HEK293T (cell line): Measurements from ENCODE around the gene TAS2R38.

Experiments used
- CTCF ChIA-PET: fragments of 350-600 bp; formaldehyde crosslinking; extraction: SDS; loops from one replicate; lab custom pipeline; 2021; ENCODE audit warnings: antibody characterized with exemption, inconsistent platforms; lab: Yijun Ruan, JAX
- POLR2A ChIA-PET: fragments of 350-600 bp; formaldehyde crosslinking; extraction: SDS; loops from one replicate; lab custom pipeline; 2020; ENCODE audit warnings: antibody characterized with exemption, inconsistent platforms; lab: Yijun Ruan, JAX
- DNase-seq: peaks from one replicate; pipeline ENCODE4 v3.0.0; 2012; ENCODE audit warnings: mixed read lengths; ENCODE audit errors: extremely low spot score
- ARNT ChIP-seq: fragments of 450-650 bp; IDR thresholded peaks from 2 replicates; pipeline ENCODE4 v1.6.1; 2017; ENCODE audit warnings: mild to moderate bottlenecking
- BHLHE40 ChIP-seq: fragments of 450-650 bp; IDR thresholded peaks from 2 replicates; pipeline ENCODE4 v1.6.1; 2016; ENCODE audit warnings: mild to moderate bottlenecking, moderate library complexity, borderline replicate concordance
- CTBP1 ChIP-seq: fragments of 450-650 bp; IDR thresholded peaks from 2 replicates; pipeline ENCODE4 v1.6.1; 2016; ENCODE audit warnings: borderline replicate concordance
- ELF4 ChIP-seq: fragments of 450-650 bp; IDR thresholded peaks from 2 replicates; pipeline ENCODE4 v1.6.1; 2017; ENCODE audit warnings: antibody characterized with exemption
- FOXA1 ChIP-seq: fragments of 450-650 bp; IDR thresholded peaks from 2 replicates; pipeline ENCODE4 v1.6.1; 2016; ENCODE audit warnings: mild to moderate bottlenecking
- FOXK2 ChIP-seq: fragments of 450-650 bp; IDR thresholded peaks from 2 replicates; pipeline ENCODE4 v1.6.1; 2016; ENCODE audit warnings: mild to moderate bottlenecking
- FOXM1 ChIP-seq: fragments of 450-650 bp; IDR thresholded peaks from 2 replicates; pipeline ENCODE4 v1.6.1; 2017; ENCODE audit warnings: mild to moderate bottlenecking, borderline replicate concordance
- HDGF ChIP-seq: fragments of 450-650 bp; IDR thresholded peaks from 2 replicates; pipeline ENCODE4 v1.6.1; 2017; ENCODE audit warnings: antibody characterized with exemption, borderline replicate concordance
- L3MBTL2 ChIP-seq: fragments of 450-650 bp; conservative IDR thresholded peaks from 2 replicates; pipeline ENCODE4 v1.6.1; 2016; ENCODE audit warnings: mild to moderate bottlenecking
- LEF1 ChIP-seq: fragments of 450-650 bp; IDR thresholded peaks from 2 replicates; pipeline ENCODE4 v1.6.1; 2017; ENCODE audit warnings: mild to moderate bottlenecking, borderline replicate concordance
- NFRKB ChIP-seq: fragments of 450-650 bp; IDR thresholded peaks from 2 replicates; pipeline ENCODE4 v1.6.1; 2016; ENCODE audit warnings: mild to moderate bottlenecking, moderate library complexity
- SP1 ChIP-seq: fragments of 450-650 bp; IDR thresholded peaks from 2 replicates; pipeline ENCODE4 v1.6.1; 2017
- SUZ12 ChIP-seq: fragments of 450-650 bp; IDR thresholded peaks from 2 replicates; pipeline ENCODE4 v1.6.1; 2016; ENCODE audit warnings: mild to moderate bottlenecking
- TARDBP ChIP-seq: fragments of 450-650 bp; IDR thresholded peaks from 2 replicates; pipeline ENCODE4 v1.6.1; 2016
- ZNF384 ChIP-seq: fragments of 450-650 bp; IDR thresholded peaks from 2 replicates; pipeline ENCODE4 v1.6.1; 2016
- TF ChIP-seq, protein P1 (sequence below): fragments of 450-650 bp; IDR thresholded peaks from 2 replicates; pipeline ENCODE4 v1.6.1; 2016

Gene TAS2R38

DNA sequence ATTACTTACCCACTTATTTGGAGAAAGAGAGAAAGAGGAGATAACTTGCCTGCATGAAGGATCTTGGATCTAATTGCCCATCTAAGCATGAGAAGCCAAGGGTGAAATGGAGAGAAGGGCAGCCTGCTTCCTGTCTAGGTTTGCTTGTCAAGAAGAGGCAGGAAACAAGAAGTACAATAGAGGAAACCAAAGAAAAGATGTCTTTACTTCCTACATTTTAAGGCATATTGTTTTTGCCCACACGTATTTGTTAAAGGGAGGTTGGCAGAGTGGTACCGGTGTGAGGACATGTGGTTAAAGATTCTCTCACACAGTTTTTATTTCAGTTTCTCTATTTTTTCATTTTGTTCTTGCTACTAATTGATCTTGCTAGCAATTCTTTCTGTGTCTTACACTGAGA is 6.0 kb upstream of the TAS2R38 start:
- no peak for TF ChIP-seq SUZ12
- no peak for TF ChIP-seq BHLHE40
- no peak for TF ChIP-seq FOXA1
- TF ChIP-seq L3MBTL2: no peak
- TF ChIP-seq FOXM1: no peak
- no peak for TF ChIP-seq ARNT
- no peak for TF ChIP-seq NFRKB
- no peak for TF ChIP-seq LEF1
- TF ChIP-seq TARDBP: no peak
- TF ChIP-seq, protein P1, sequence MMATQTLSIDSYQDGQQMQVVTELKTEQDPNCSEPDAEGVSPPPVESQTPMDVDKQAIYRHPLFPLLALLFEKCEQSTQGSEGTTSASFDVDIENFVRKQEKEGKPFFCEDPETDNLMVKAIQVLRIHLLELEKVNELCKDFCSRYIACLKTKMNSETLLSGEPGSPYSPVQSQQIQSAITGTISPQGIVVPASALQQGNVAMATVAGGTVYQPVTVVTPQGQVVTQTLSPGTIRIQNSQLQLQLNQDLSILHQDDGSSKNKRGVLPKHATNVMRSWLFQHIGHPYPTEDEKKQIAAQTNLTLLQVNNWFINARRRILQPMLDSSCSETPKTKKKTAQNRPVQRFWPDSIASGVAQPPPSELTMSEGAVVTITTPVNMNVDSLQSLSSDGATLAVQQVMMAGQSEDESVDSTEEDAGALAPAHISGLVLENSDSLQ: no peak
- no peak for TF ChIP-seq SP1
- no peak for TF ChIP-seq CTBP1
- POLR2A ChIA-PET: no interaction called here
- DNase-seq: no peak
- CTCF ChIA-PET: no interaction called here

DNA sequence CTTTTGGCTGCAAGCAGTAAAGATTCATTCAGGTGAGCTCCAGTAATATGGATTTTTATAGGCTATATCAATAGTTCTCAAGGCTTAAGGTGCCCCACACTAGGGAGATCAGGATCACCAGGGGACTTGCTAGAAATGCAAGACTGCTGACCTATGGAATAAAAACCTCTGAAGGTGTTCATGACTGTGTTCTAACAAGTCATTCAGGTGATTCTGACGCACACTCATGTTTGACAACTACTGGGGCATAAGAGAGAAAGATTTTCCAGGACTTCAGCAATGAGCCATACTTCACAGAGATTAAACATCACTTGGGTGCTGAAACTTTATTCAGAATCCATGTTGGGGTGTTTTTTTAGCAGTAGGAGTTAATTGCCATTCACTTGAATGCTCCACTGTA is 4.8 kb upstream of the TAS2R38 start:
- no peak for TF ChIP-seq SP1
- ChIA-PET POLR2A (no interaction called here), CTCF (no interaction called here)
- DNase-seq: no peak

DNA sequence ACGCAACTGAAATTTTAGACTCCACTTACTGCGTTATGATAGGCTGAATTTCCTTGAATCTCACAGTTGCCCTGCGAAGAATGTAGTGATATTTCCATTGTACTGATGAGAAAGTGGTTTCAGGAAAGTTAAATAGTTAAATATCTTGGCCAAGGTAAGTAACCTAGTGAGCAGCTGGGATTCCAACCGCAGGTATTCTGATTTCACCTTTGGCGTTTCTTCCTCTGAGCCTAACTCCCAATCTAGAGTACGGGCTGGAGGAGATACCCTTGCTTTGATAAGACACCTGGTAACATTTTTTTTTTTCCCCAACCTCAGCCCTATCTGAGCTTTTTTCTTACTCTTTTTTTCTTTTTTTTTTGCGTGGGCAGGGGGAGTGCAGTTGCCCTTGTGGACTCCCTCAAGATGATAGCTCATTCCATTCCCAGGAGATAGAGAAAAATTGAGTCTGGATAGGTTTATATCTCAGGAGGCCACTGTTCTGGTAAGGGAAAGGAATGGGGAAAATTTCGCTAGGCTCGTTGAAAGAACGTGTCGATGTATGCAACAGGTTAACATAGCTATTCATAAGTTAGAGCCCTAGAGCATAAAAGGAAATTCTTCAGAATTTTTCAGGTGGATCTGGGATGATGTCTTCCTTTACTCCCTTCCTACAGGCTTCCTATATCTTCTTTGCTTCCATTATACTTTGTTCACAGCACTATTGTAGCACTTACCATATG is 3.1 kb upstream of the TAS2R38 start:
- TF ChIP-seq FOXM1: no peak
- no peak for TF ChIP-seq L3MBTL2
- no peak for TF ChIP-seq ELF4
- TF ChIP-seq SUZ12: no peak
- no peak for TF ChIP-seq FOXA1
- no peak for TF ChIP-seq SP1

DNA sequence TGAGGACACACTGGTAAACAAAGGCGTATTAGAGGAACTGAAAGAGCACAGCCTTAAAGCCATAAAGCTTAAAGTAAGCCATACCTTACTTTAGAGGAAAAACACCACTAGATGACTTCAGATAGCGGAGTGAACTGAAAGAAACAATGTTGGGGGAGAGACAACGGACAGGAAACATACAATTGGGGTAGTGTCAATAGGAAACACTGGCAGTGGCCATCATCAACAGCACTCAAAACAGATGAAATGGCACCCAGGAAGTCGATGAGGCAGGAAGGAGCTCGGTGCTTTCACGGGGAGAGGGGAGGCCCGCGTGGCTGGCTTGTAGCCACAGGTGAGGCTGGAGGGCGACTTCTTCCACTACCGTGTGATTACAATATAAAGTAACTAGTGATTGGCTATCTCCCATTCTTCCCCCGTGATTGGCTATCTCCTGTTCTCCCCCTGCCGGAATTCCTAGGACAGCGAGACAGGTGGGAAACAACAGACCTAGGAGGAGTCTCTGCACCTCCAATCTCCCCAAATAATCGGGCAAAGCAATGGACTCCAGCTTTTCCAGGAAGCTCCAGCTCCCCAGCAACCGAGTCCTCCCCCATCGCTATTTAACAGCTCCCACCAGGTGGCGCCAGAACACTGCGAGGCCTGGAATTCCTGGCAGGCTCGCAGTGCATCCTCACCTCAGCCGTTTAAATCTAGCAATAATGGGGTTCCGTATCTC is 2.4 kb upstream of the TAS2R38 start:
- ChIA-PET CTCF (interaction anchor here (0.6 to 3.2 kb wide), 24 partner anchors 10 to 665 kb away, joined by 3 to 19 read pairs (median 4); no protein-coding TSS in a partner anchor), POLR2A (interaction anchor here (1.0 kb wide), 1 partner anchor 10 kb away, joined by 3 read pairs; no protein-coding TSS in a partner anchor)
- peak; percentile 87 for DNase-seq
- TF ChIP-seq CTBP1 (no peak), LEF1 (no peak), NFRKB (no peak), FOXM1 (no peak), ZNF384 (no peak), SP1 (no peak), ARNT (no peak), FOXA1 (no peak), BHLHE40 (no peak), FOXK2 (no peak), SUZ12 (no peak), HDGF (no peak), L3MBTL2 (no peak; the same call in 1 of the 2 replicates), ELF4 (no peak), TARDBP (no peak)
- TF ChIP-seq, protein P1: no peak

More for the DNA sequence above, 3.1 kb upstream of the TAS2R38 start:
- no peak for DNase-seq
- POLR2A ChIA-PET: interaction anchor here (1.0 kb wide), 1 partner anchor 11 kb away, joined by 3 read pairs; no protein-coding TSS in a partner anchor
- CTCF ChIA-PET: interaction anchor here (0.6 to 3.2 kb wide), 15 partner anchors 15 to 350 kb away, joined by 3 to 19 read pairs (median 4); no protein-coding TSS in a partner anchor

DNA sequence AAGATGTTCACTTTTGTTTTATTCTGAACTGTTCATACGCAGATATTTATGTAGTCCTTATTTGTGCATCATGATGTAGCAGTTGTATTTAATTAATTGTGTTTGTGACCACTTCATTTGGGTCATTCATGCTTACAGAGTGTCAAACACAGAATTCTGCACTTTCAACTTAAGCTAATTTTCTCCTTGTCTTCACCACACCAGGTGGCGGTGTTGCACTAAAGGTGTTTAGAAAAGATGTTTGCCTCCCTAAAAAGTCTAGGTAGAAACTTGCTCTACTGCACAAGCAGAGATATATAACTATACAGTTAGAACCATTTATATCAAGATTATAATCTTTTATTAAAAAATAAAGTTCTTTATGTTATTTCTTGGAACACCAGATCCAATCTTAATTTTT is 1.3 kb upstream of the TAS2R38 start:
- no peak for DNase-seq
- CTCF ChIA-PET: interaction anchor here (0.6 to 3.2 kb wide), 9 partner anchors 11 to 1240 kb away, joined by 3 to 8 read pairs (median 4); no protein-coding TSS in a partner anchor
- no peak for TF ChIP-seq NFRKB
- no peak for TF ChIP-seq TARDBP
- TF ChIP-seq FOXA1: no peak
- no peak for TF ChIP-seq BHLHE40
- TF ChIP-seq SUZ12: no peak
- no peak for TF ChIP-seq ZNF384
- TF ChIP-seq ELF4: no peak
- TF ChIP-seq LEF1: no peak
- TF ChIP-seq ARNT: no peak
- no peak for TF ChIP-seq HDGF
- no peak for TF ChIP-seq CTBP1
- TF ChIP-seq FOXM1: no peak
- TF ChIP-seq SP1: no peak
- TF ChIP-seq, protein P1: no peak
- no peak for TF ChIP-seq FOXK2
- no peak for TF ChIP-seq L3MBTL2
- POLR2A ChIA-PET: no interaction called here
